GM12878 (cell line): Measurements from ENCODE around the gene RTCA. TPM values are rescaled to one million over a fixed set of nuclear protein-coding genes. Genes with fewer than 3 reads are reported as not detected.

Experiments used
- ATAC-seq: fragments of 200-7000 bp; cut with Tn5 transposase; 3 replicates; pipeline ENCODE4 v1.9.1; 2020; ENCODE audit warnings: mild to moderate bottlenecking, moderate library complexity
- BruUV-seq: library from RNA; stranded (reverse); fragments of 400-500 nt; replicated peaks from 2 replicates; lab custom pipeline; 2021; lab: Mats Ljungman, UMichigan
- CTCF ChIA-PET: fragments of 300-600 bp; sonication (Branson Sonifier 250); formaldehyde crosslinking; extraction: SDS; loops from one replicate; lab custom pipeline; 2021; ENCODE audit warnings: inconsistent platforms; lab: Yijun Ruan, JAX
- POLR2A ChIA-PET: fragments of 350-600 bp; formaldehyde crosslinking; extraction: SDS; loops from one replicate; lab custom pipeline; 2021; ENCODE audit warnings: inconsistent platforms; lab: Charles Lee
- RAD21 ChIA-PET: fragments of 300-600 bp; sonication (Branson Sonifier 250); formaldehyde crosslinking; loops from one replicate; lab custom pipeline; 2023; ENCODE audit warnings: antibody characterized with exemption; ENCODE audit not compliant: unreplicated experiment; lab: Charles Lee
- SMC1A ChIA-PET: fragments of 300-600 bp; sonication (Branson Sonifier 250); formaldehyde crosslinking; loops from one replicate; lab custom pipeline; 2023; ENCODE audit not compliant: unreplicated experiment, uncharacterized antibody; lab: Charles Lee
- DNase-seq: peaks from one replicate; pipeline ENCODE4 v3.0.0-alpha.2; 2011; ENCODE audit warnings: low read depth, low spot score
- FAIRE-seq: peaks from 3 replicates; lab custom pipeline; 2011; peaks lifted over from hg19 to GRCh38; lab: Jason Lieb, UNC
- H2AFZ ChIP-seq: 2 replicates; pipeline ENCODE4 v1.6.0; 2011; ENCODE audit warnings: low read depth, low read length, control low read depth; ENCODE audit not compliant: control insufficient read depth
- H3K27ac ChIP-seq: 2 replicates; pipeline ENCODE4 v1.5.1; 2011; ENCODE audit warnings: control low read depth; ENCODE audit not compliant: control insufficient read depth, insufficient read depth
- H3K27me3 ChIP-seq, 2 experiments: replicated peaks in 1 of 2; 2 replicates each; pipeline versions ENCODE4 v1.6.0 to v1.6.1; 2011; ENCODE audit warnings: low read length in 1 of 2; ENCODE audit not compliant: control insufficient read depth in 2 of 2, insufficient read depth in 2 of 2
- H3K36me3 ChIP-seq, 2 experiments: 2 replicates each; pipeline ENCODE4 v1.5.1; 2011; ENCODE audit warnings: low read length in 1 of 2; ENCODE audit not compliant: control insufficient read depth in 2 of 2, insufficient read depth in 2 of 2
- H3K4me1 ChIP-seq: 2 replicates; pipeline ENCODE4 v1.6.1; 2011; ENCODE audit warnings: mild to moderate bottlenecking, low read length, moderate library complexity, mixed read lengths; ENCODE audit not compliant: control insufficient read depth, insufficient read depth
- H3K4me2 ChIP-seq: 2 replicates; pipeline ENCODE4 v1.6.0; 2011; ENCODE audit warnings: control low read depth; ENCODE audit not compliant: control insufficient read depth, insufficient read depth
- H3K4me3 ChIP-seq: fragments of 200-600 bp; sonication (generic); 2 replicates; pipeline ENCODE4 v1.5.1; 2016
- H3K79me2 ChIP-seq: 2 replicates; pipeline ENCODE4 v1.6.0; 2011; ENCODE audit warnings: low read length; ENCODE audit not compliant: control insufficient read depth, insufficient read depth
- H3K9ac ChIP-seq: 2 replicates; pipeline ENCODE4 v1.8.0; 2011; ENCODE audit warnings: low read length, control low read depth, mixed read lengths; ENCODE audit not compliant: control insufficient read depth, insufficient read depth
- H3K9me3 ChIP-seq: replicated peaks from 3 replicates; pipeline ENCODE4 v1.5.1; 2011; ENCODE audit warnings: mild to moderate bottlenecking, low read length; ENCODE audit not compliant: control insufficient read depth, insufficient read depth
- H4K20me1 ChIP-seq: 2 replicates; pipeline ENCODE4 v1.6.0; 2011; ENCODE audit not compliant: control insufficient read depth, insufficient read depth
- CBX3 ChIP-seq: fragments of 200-600 bp; sonication (generic); IDR thresholded peaks from 2 replicates; pipeline ENCODE4 v1.6.1; 2016; ENCODE audit warnings: low read depth, borderline replicate concordance
- IRF4 ChIP-seq: IDR thresholded peaks from 2 replicates; pipeline ENCODE4 v1.6.1; 2011; ENCODE audit warnings: low read depth, low read length
- NFYA ChIP-seq: IDR thresholded peaks from 2 replicates; pipeline ENCODE4 v1.6.1; 2011; ENCODE audit warnings: low read depth, mild to moderate bottlenecking, low read length, improper control_type of control experiment, borderline replicate concordance
- NR2C1 ChIP-seq: fragments of 450-650 bp; IDR thresholded peaks from 2 replicates; pipeline ENCODE4 v1.6.1; 2017; ENCODE audit warnings: antibody characterized with exemption, mild to moderate bottlenecking, moderate library complexity
- RBBP5 ChIP-seq: fragments of 200-600 bp; sonication (generic); conservative IDR thresholded peaks from 2 replicates; pipeline ENCODE4 v1.6.1; 2016
- SMC3 ChIP-seq: IDR thresholded peaks from 2 replicates; pipeline ENCODE4 v1.6.1; 2011; ENCODE audit warnings: low read length, improper control_type of control experiment, borderline replicate concordance
- ZNF217 ChIP-seq: fragments of 450-650 bp; IDR thresholded peaks from 2 replicates; pipeline ENCODE4 v1.6.1; 2017; ENCODE audit warnings: antibody characterized with exemption, mild to moderate bottlenecking
- in situ Hi-C: fragments of 300-500 bp; cut with MboI; formaldehyde crosslinking; loops from 9 replicates; pipeline ENCODE4 v1.14.3; 2018; ENCODE audit warnings: mixed read lengths
- intact Hi-C: fragments of 100-400 bp; cut with micrococcal nuclease; formaldehyde crosslinking; loops from one replicate; pipeline ENCODE4 v1.14.2; 2022; ENCODE audit not compliant: unreplicated experiment
- polyA plus RNA-seq, 11 experiments: library from polyadenylated mRNA; depleted of rRNA in 4 of 11; unstranded in 6 of 11; stranded (reverse) in 5 of 11; fragments of >200 nt; fragmentation: Nextera tagmentation in 4 of 11; fragmentation: Illumina TruSeq in 1 of 11; extraction: Ambion mirVana in 4 of 11; extraction: Trizol in 1 of 11; gene quantifications; 1 replicate in 1 of 11; 2 replicates in 10 of 11; pipeline versions ENCODE4 v1.2.1 to v1.2.3, GENCODE V29; 2011 to 2016; ENCODE audit warnings: inconsistent platforms in 2 of 11, missing spikeins in 2 of 11, low read depth in 1 of 11
- total RNA-seq, 4 experiments: library from RNA; depleted of rRNA in 3 of 4; stranded (reverse); fragments of >200 nt in 3 of 4; fragmentation: Illumina TruSeq in 1 of 4; extraction: Trizol in 1 of 4; gene quantifications; 2 replicates each; pipeline versions ENCODE4 v1.2.1 to v1.2.3, GENCODE V29; 2013 to 2021
- TF ChIP-seq, protein P1 (sequence below): IDR thresholded peaks from 2 replicates; pipeline ENCODE4 v1.6.1; 2011; ENCODE audit warnings: low read depth, low read length, improper control_type of control experiment, borderline replicate concordance
- TF ChIP-seq, protein P2 (sequence below): fragments of 450-650 bp; IDR thresholded peaks from 2 replicates; pipeline ENCODE4 v1.6.1; 2017; ENCODE audit warnings: mild to moderate bottlenecking, moderate library complexity

The RTCA gene
- total and polyA plus RNA-seq, 10 of the 15 experiments (the other 5 are each of a cell fraction or from before 2014, with no cell fraction given): 10.3 to 63.5 (median 37.3) TPM

DNA sequence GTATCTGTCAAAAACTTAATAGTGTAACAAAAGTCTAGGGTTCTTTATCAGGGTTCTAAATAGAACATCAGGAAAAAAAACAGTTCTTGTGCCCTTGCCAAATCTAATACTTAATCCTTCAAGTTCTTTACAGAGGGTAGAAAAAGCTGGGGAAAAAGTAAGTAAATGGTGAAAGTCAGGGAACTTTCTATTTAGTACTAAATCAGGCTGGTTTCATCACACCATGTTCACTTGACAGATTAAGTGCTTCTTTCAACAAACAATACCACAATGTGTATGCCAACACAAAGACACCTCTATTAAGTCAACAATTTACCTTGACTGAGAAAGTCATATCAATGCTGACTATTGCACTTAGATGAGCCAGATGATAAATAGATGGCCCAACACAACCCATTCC, 26.1 kb upstream of the RTCA start:
- SMC1A ChIA-PET: no interaction called here
- no peaks in the 10 kb centered on the region for H3K27me3 ChIP-seq
- no peaks in the 10 kb centered on the region; a peak in 2 of 4 replicates for H3K36me3 ChIP-seq
- no peak overlapping the region for H3K4me2 ChIP-seq
- no peaks in the 10 kb centered on the region for H3K9me3 ChIP-seq
- peaks cover 5% of the 10 kb centered on the region for H3K79me2 ChIP-seq
- no peak for DNase-seq
- H2AFZ ChIP-seq: no peak overlapping the region
- ATAC-seq: no peak
- H3K4me1 ChIP-seq: no peaks in the 10 kb centered on the region
- H3K27ac ChIP-seq: no peak overlapping the region
- no peak overlapping the region for H3K4me3 ChIP-seq
- BruUV-seq: no TSS peak
- no peak overlapping the region for H3K9ac ChIP-seq
- TF ChIP-seq ZNF217 (no peak), CBX3 (no peak), SMC3 (no peak), IRF4 (no peak), RBBP5 (no peak), NFYA (no peak), NR2C1 (no peak)
- TF ChIP-seq, protein P1, sequence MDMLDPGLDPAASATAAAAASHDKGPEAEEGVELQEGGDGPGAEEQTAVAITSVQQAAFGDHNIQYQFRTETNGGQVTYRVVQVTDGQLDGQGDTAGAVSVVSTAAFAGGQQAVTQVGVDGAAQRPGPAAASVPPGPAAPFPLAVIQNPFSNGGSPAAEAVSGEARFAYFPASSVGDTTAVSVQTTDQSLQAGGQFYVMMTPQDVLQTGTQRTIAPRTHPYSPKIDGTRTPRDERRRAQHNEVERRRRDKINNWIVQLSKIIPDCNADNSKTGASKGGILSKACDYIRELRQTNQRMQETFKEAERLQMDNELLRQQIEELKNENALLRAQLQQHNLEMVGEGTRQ: no peak
- TF ChIP-seq, protein P2, sequence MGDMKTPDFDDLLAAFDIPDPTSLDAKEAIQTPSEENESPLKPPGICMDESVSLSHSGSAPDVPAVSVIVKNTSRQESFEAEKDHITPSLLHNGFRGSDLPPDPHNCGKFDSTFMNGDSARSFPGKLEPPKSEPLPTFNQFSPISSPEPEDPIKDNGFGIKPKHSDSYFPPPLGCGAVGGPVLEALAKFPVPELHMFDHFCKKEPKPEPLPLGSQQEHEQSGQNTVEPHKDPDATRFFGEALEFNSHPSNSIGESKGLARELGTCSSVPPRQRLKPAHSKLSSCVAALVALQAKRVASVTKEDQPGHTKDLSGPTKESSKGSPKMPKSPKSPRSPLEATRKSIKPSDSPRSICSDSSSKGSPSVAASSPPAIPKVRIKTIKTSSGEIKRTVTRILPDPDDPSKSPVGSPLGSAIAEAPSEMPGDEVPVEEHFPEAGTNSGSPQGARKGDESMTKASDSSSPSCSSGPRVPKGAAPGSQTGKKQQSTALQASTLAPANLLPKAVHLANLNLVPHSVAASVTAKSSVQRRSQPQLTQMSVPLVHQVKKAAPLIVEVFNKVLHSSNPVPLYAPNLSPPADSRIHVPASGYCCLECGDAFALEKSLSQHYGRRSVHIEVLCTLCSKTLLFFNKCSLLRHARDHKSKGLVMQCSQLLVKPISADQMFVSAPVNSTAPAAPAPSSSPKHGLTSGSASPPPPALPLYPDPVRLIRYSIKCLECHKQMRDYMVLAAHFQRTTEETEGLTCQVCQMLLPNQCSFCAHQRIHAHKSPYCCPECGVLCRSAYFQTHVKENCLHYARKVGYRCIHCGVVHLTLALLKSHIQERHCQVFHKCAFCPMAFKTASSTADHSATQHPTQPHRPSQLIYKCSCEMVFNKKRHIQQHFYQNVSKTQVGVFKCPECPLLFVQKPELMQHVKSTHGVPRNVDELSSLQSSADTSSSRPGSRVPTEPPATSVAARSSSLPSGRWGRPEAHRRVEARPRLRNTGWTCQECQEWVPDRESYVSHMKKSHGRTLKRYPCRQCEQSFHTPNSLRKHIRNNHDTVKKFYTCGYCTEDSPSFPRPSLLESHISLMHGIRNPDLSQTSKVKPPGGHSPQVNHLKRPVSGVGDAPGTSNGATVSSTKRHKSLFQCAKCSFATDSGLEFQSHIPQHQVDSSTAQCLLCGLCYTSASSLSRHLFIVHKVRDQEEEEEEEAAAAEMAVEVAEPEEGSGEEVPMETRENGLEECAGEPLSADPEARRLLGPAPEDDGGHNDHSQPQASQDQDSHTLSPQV: no peak
- TF ChIP-seq, all 136 proteins: peak for 0
- no peaks in the 10 kb centered on the region for H4K20me1 ChIP-seq
- ChIA-PET POLR2A (interaction anchor here (0.6 to 2.1 kb wide), 2 partner anchors 9 to 1249 kb away, joined by 3 to 7 read pairs; partner anchors contain the start of gene DBT), RAD21 (interaction anchor here (0.7 to 0.8 kb wide), 2 partner anchors 9 to 366 kb away, joined by 3 read pairs; partner anchors contain the start of gene DBT), CTCF (no interaction called here)
- intact Hi-C loops: no loop called here
- peak; percentile 35 for FAIRE-seq
- in situ Hi-C loops: no loop called here
